ENCODE data around the gene HPSE2.

DNA sequence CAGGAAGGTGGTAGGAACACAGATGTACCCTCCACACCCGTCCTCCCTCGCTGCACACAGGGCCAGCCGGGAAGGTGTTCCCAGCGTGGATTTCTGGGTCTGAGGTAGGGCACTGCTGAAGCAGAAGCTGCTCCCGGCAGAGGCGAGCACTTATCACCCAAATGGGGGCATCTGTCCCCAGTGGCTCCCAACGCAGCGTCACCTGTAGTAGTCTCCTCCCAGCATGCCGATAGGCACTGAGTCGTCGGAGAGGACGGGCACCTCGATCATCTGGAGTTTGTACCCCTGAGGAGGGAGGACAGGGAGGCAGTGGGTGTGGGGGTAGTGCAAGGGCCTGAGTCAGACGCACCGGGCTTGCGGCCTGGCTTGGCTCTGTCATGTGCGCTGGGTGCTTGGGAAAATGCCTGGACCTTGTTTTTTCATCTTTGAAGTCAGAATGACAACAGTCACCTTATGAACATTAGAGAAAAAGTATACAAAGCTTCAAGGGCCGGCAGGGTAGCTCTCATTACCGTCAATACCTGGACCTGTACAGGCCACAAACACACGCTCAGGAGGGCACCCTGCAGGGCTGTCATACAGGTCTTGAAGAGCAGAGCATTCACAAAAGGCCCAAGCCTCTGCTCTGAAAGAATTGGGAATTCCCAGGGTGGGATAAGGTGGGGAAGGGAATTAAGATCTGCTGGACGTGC lies 817.5 kb downstream of the HPSE2 start:
- TF ChIP-seq GATA3 (IDR thresholded peaks at IDR 0.05; ENCODE audit: low read depth, low read length) (no peak), GATA2 (IDR thresholded peaks at IDR 0.05; ENCODE audit: low read depth, low read length) (no peak)

Measured in SH-SY5Y (cell line).